GM06990 (cell line): Measurements from ENCODE around the gene SP3.

ENCODE experiments used
- DNase-seq: peaks from one replicate; pipeline ENCODE4 v3.0.0-alpha.2; 2011; ENCODE audit not compliant: insufficient read length; ENCODE audit errors: extremely low read depth
- H3K27me3 ChIP-seq: replicated peaks from 2 replicates; pipeline ENCODE4 v1.6.0; 2011; ENCODE audit warnings: low read length; ENCODE audit not compliant: control insufficient read depth, insufficient read depth
- H3K36me3 ChIP-seq: 2 replicates; pipeline ENCODE4 v1.5.1; 2011; ENCODE audit warnings: low read length; ENCODE audit not compliant: control insufficient read depth, insufficient read depth
- H3K4me3 ChIP-seq: replicated peaks from 2 replicates; pipeline ENCODE4 v1.5.1; 2011; ENCODE audit warnings: low read depth, mild to moderate bottlenecking, control low read depth, low read length
- TF ChIP-seq, protein P1 (sequence below): IDR thresholded peaks from 2 replicates; pipeline ENCODE4 v1.5.1; 2011; ENCODE audit warnings: low read length, control low read depth, mild to moderate bottlenecking, inconsistent platforms; ENCODE audit not compliant: insufficient read depth, poor library complexity, severe bottlenecking

SP3 gene

DNA sequence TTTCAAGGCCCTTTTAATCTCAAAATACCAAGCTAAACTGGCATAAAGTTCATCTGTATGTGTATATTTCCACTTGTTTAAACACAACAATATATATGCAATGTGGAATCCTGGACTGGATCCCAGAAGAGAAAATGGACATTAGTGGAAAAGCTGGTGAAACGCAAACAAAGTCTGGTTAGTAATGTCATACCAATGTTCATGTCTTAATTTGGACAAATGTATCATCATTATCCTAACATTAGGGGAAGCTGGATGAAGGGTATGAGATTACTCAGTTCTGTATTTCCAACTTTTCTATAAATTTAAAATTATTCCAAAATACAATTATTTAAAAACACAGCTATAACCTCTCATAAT lies 3.8 kb downstream of the SP3 start:
- no peak for DNase-seq
- Histone ChIP-seq H3K27me3 (no peaks in the 10 kb centered on the region), H3K4me3 (peak overlapping the region; percentile 67), H3K36me3 (no peaks in the 10 kb centered on the region)
- TF ChIP-seq, protein P1, sequence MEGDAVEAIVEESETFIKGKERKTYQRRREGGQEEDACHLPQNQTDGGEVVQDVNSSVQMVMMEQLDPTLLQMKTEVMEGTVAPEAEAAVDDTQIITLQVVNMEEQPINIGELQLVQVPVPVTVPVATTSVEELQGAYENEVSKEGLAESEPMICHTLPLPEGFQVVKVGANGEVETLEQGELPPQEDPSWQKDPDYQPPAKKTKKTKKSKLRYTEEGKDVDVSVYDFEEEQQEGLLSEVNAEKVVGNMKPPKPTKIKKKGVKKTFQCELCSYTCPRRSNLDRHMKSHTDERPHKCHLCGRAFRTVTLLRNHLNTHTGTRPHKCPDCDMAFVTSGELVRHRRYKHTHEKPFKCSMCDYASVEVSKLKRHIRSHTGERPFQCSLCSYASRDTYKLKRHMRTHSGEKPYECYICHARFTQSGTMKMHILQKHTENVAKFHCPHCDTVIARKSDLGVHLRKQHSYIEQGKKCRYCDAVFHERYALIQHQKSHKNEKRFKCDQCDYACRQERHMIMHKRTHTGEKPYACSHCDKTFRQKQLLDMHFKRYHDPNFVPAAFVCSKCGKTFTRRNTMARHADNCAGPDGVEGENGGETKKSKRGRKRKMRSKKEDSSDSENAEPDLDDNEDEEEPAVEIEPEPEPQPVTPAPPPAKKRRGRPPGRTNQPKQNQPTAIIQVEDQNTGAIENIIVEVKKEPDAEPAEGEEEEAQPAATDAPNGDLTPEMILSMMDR = no peak

DNA sequence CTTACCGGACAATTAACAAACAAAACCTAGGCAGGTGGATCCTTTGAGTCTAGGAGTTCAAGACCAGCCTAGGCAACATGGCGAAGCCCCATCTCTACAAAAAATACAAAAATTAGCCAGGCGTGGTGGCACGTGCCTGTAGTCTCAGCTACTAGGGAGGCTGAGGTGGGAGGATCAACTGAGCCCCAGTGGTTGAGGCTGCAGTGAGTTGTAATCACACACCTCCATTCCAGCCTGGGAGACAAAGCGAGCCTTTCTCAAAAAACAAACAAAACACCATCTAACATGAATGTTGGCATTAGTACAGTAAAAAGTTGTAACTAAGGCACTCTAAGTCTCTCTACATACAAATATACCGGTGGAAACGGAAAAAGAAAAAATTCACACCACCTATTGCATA lies 5.3 kb downstream of the SP3 start:
- peaks cover 8% of the 10 kb centered on the region for H3K36me3 ChIP-seq
- H3K27me3 ChIP-seq = no peaks in the 10 kb centered on the region
- DNase-seq = no peak
- H3K4me3 ChIP-seq = no peak overlapping the region
- TF ChIP-seq, protein P1 = no peak

DNA sequence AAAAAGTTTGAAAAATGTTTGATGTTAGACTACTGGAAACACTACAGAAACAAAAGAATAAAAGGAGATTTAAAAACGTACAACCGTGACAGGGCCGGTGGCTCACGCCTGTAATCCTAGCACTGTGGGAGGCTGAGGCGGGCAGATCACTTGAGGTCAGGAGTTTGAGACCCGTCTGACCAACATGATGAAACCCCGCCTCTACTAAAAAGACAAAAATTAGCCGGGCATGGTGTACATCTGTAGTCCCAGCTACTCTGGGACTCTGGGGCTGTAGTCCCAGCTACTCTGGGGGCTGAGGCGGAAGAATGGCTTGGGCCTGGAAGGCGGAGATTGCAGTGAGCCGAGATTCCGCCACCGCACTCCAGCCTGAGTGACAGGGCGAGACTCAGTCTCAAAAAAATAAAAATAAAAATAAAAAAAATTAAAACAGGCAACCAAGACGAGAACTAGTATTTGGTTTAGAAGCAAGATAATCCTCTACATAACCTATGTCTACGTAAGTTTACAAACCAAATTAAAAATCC lies 5.8 kb downstream of the SP3 start:
- Histone ChIP-seq H3K4me3 (no peak overlapping the region), H3K36me3 (peaks cover 9% of the 10 kb centered on the region), H3K27me3 (no peaks in the 10 kb centered on the region)
- TF ChIP-seq, protein P1 = no peak
- no peak for DNase-seq

DNA sequence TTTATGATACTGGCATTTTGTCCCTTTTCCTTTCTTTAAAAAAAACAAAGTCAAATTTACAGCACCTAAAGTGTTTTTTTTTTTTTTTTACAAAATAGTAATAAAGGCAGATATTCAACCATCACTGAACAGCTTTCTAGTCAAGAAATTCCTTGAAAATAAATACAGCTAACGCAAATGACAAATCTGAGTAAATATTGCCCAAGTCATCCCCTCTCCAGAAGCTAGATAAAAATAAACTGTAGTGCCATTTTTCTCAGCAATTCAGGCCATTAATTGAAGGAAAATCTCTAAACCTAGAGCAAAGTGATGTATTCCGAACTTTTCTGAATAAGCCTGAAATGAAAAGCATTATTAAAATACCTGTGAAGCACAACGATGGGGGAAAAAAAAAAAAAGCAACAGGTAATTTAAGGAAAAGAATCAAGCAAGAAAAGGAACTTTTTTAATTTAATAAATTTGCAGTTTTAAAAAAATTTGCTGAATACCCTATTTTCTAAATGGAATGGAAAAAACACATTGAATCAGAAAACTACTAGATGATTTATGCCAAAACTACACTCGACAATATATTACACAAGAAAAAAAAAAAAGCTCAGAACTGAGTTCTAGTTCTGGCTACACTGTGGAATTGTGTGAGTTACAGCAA lies 6.9 kb downstream of the SP3 start:
- Histone ChIP-seq H3K27me3 (no peaks in the 10 kb centered on the region), H3K4me3 (no peak overlapping the region), H3K36me3 (peaks cover 10% of the 10 kb centered on the region)
- DNase-seq = no peak
- TF ChIP-seq, protein P1 = no peak

DNA sequence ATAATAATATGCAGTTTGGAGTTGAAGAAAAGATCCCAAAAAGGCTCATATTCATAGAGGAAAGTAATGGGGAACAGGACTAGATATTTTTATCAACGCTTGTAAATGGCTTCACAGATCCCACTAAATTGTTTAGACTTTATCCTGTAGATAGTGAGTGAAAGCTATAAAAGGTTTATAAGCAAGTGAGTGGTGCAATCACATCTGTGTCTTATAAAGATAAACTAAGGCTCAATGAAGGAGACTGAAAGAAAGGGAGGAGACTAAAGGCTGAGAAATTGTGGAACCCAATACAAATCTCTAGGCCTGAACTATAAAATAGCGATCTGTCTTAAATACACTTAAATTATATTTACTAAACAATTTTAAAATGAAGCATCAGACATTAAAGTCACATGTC lies 7.7 kb downstream of the SP3 start:
- Histone ChIP-seq H3K4me3 (no peak overlapping the region), H3K27me3 (no peaks in the 10 kb centered on the region), H3K36me3 (peaks cover 12% of the 10 kb centered on the region)
- TF ChIP-seq, protein P1 = no peak
- DNase-seq = no peak

DNA sequence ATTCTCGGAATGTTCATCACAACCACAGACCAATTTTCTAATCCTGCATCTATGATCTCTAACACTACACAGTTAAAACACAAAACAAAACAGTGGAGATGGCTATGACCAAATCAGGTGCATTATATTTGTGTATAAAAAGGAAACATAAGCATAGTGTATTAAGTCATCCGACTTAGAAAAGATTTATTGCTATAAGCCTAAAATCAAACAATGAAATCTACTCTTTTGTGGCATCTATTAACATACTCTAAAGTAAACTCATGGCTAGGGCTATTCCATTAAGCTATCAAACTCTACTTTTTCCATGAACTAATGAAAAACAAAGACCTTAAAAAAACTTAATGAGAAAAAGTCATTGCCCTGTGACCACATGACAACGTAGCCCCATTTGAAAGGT lies 8.7 kb downstream of the SP3 start:
- no peaks in the 10 kb centered on the region for H3K27me3 ChIP-seq
- DNase-seq = no peak
- peaks cover 12% of the 10 kb centered on the region for H3K36me3 ChIP-seq
- no peak overlapping the region for H3K4me3 ChIP-seq
- TF ChIP-seq, protein P1 = no peak
